Colonic mucosa (tissue), 4 donors: ENCODE measurements around the gene CPXM1. TPM values are rescaled to one million over a fixed set of nuclear protein-coding genes. Genes with fewer than 3 reads are reported as not detected.
"Not testable (repeated sequence)": the region's sequence is repeated elsewhere in the genome, so short reads cannot be mapped to it uniquely, and the experiment has no call there.

Experiments
- DNase-seq: peaks from one replicate; pipeline ENCODE4 v3.0.0-alpha.2; 2020
- H3K27ac ChIP-seq: fragments of 200-600 bp; one replicate; pipeline ENCODE4 v1.8.0; 2021
- H3K27me3 ChIP-seq: fragments of 200-600 bp; one replicate; pipeline ENCODE4 v1.8.0; 2021
- H3K36me3 ChIP-seq: fragments of 200-600 bp; one replicate; pipeline ENCODE4 v1.8.0; 2021
- H3K4me1 ChIP-seq: fragments of 200-600 bp; one replicate; pipeline ENCODE4 v1.8.0; 2021; ENCODE audit warnings: mild to moderate bottlenecking
- H3K4me3 ChIP-seq: fragments of 200-600 bp; one replicate; pipeline ENCODE4 v1.8.0; 2021
- H3K9ac ChIP-seq, 2 donors: one replicate each; pipeline ENCODE4 v1.7.0; 2013; ENCODE audit warnings: control low read depth in 2 of 2, low read depth in 2 of 2, low read length in 2 of 2
- H3K9me3 ChIP-seq: fragments of 200-600 bp; one replicate; pipeline ENCODE4 v1.8.0; 2021
- intact Hi-C: fragments of 100-400 bp; cut with DNase I; formaldehyde crosslinking; loops from one replicate; pipeline ENCODE4 v1.14.1; 2022
- total RNA-seq, 2 donors: library from RNA; stranded (reverse); fragmentation: NEBNext Ultra II Directional in 1 of 2; extraction: Animal tissue kit (Norgen Biotek cat#: 25700) in 1 of 2; gene quantifications; one replicate each; pipeline ENCODE4 v1.2.1, GENCODE V29; 2021
- TF ChIP-seq, protein P1 (sequence below): fragments of 200-600 bp; IDR thresholded peaks from one replicate; pipeline ENCODE4 v1.8.0; 2022; ENCODE audit warnings: antibody characterized with exemption, mild to moderate bottlenecking
- donor health status: healthy.
- donor health status: DM: no; HTN: no; CAD: no.
- donor health status: DM: no; HTN: no; CAD: no.

The CPXM1 gene
- total RNA-seq, 2 donors from 2014 or later: 0.98 to 1.1 TPM

DNA sequence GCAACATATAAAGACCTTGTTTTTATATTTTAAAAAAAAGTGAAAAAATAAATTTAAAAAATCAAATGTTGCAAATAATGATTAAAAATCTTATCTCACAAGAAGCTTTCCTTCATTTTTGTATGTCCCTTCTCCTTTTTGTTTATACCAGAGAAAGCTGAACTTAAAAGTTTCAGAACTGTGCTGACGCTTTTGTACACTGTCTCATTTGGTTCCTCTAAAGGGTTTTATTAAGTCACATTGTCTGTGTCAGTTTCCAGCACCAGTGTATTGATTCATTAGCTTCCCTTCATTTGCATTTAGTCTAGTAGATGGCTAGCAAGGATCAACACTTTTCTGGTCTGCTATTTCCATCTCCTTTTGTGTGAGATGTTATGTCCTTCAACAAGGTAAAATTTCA lies 33.3 kb upstream of the CPXM1 start:
- H3K4me1 ChIP-seq: no peaks in the 10 kb centered on the region
- no peaks in the 10 kb centered on the region for H3K27me3 ChIP-seq
- H3K36me3 ChIP-seq: no peaks in the 10 kb centered on the region
- DNase-seq: no peak
- H3K9ac ChIP-seq: no peak overlapping the region
- no peak overlapping the region for H3K4me3 ChIP-seq
- no peaks in the 10 kb centered on the region for H3K9me3 ChIP-seq
- H3K27ac ChIP-seq: no peak overlapping the region
- TF ChIP-seq, protein P1, sequence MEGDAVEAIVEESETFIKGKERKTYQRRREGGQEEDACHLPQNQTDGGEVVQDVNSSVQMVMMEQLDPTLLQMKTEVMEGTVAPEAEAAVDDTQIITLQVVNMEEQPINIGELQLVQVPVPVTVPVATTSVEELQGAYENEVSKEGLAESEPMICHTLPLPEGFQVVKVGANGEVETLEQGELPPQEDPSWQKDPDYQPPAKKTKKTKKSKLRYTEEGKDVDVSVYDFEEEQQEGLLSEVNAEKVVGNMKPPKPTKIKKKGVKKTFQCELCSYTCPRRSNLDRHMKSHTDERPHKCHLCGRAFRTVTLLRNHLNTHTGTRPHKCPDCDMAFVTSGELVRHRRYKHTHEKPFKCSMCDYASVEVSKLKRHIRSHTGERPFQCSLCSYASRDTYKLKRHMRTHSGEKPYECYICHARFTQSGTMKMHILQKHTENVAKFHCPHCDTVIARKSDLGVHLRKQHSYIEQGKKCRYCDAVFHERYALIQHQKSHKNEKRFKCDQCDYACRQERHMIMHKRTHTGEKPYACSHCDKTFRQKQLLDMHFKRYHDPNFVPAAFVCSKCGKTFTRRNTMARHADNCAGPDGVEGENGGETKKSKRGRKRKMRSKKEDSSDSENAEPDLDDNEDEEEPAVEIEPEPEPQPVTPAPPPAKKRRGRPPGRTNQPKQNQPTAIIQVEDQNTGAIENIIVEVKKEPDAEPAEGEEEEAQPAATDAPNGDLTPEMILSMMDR: no peak
- intact Hi-C loops: no loop called here

DNA sequence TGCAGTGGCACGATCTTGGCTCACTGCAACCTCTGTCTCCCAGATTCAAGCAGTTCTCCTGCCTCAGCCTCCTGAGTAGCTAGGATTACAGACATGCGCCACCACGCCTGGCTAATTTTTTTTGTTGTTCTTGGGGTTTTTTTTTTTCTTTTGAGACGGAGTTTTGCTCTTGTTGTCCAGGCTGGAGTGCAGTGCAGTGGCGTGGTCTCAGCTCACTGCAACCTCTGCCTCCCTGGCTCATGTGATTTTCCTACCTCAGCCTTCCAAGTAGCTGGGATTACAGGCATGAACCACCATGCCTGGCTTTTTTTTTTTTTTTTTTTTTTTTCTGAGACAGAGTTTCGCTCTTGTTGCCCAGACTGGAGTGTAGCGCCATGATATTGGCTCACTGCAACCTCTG lies 30.8 kb upstream of the CPXM1 start:
- H3K36me3 ChIP-seq, intact Hi-C loops, H3K4me3 ChIP-seq, H3K9ac ChIP-seq, DNase-seq, H3K4me1 ChIP-seq, H3K27me3 ChIP-seq, H3K9me3 ChIP-seq, H3K27ac ChIP-seq: not testable (repeated sequence)

DNA sequence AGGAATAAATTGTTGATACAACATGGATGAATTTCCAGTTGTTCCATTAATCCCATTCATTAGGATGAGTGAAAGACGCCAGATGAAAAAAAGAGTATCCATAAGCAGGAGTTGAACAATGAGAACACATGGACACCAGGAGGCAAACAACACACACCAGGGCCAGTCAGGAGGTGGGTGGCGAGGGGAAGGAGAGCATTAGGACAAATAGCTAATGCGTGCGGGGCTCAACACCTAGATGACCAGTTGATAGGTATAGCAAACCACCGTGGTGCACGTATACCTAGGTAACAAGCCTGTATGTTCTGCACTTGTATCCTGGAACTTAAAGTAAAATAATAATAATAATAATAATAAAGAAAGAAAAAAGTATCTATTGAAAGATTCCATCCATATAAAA lies 28.9 kb upstream of the CPXM1 start:
- no peak for DNase-seq
- Histone ChIP-seq H3K9ac (no peak overlapping the region), H3K27me3 (peaks cover 6% of the 10 kb centered on the region), H3K4me3 (no peak overlapping the region), H3K4me1 (no peaks in the 10 kb centered on the region), H3K36me3 (no peaks in the 10 kb centered on the region), H3K9me3 (no peaks in the 10 kb centered on the region), H3K27ac (no peak overlapping the region)
- intact Hi-C loops: no loop called here
- TF ChIP-seq, protein P1: no peak

DNA sequence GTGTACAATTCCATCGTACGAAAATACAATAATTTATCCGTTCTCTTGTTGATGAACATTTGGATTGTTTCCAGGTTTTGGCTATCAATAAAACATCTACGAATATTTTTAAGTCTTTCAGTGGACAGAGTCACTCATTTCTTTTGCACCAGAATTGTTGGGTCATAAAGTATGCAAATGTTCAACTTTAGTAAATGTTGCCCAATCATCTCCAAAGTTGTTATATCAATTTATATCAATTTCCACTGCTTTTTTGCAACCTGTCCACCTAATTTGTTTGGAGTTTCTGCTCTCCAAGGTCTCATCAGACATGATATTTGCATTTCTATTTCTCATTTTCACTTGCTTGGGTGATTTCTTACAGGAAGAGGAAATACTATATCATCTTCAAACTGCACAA lies 26.2 kb upstream of the CPXM1 start:
- Histone ChIP-seq H3K27ac (no peak overlapping the region), H3K9ac (no peak overlapping the region), H3K9me3 (no peaks in the 10 kb centered on the region), H3K4me3 (no peak overlapping the region), H3K36me3 (no peaks in the 10 kb centered on the region), H3K27me3 (peaks cover 12% of the 10 kb centered on the region), H3K4me1 (no peaks in the 10 kb centered on the region)
- intact Hi-C loops: no loop called here
- TF ChIP-seq, protein P1: no peak
- DNase-seq: no peak

DNA sequence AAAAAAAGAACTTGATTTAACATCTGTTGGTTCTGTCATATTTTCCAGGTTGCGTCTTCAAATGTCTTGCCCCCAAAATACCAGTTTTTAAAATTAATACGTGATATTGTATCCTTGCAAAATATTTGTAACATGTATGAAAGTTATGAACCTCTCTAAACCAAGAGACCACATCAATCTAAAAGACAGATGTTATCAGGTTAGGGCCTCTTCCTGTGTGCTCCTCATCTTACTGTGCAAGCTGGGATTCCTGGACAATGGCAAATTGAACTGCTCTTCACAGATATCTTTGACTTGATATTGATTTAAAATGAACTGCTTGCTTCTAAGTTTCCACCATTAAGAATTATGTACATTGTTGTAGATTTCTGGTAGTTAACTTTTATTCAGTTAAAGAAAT lies 25.3 kb upstream of the CPXM1 start:
- no peak overlapping the region for H3K27ac ChIP-seq

DNA sequence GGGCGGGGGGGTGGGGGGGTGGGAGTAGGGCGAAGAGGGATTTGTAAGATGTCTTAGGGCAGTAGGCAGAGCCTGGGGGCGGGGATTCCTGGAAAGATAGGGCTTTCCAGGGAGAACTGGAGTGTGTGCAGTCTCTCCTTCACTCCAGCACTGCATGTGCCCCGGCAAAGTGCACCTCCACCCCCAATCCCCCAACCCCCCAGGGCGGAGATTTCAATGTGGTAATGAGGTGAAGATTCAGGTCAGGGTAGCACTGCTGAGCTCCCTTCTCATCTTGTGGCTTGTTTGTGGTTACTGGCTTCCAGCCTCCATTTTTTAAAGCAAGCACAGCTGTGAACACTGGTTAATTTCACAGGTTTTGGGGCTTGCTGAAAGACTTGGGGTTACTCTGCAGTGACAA lies 21.6 kb upstream of the CPXM1 start:
- peaks cover 33% of the 10 kb centered on the region for H3K27me3 ChIP-seq
- H3K4me3 ChIP-seq: no peak overlapping the region
- no peaks in the 10 kb centered on the region for H3K9me3 ChIP-seq
- no peak overlapping the region for H3K9ac ChIP-seq
- DNase-seq: no peak
- TF ChIP-seq, protein P1: no peak
- no peaks in the 10 kb centered on the region for H3K4me1 ChIP-seq
- H3K27ac ChIP-seq: no peak overlapping the region
- H3K36me3 ChIP-seq: no peaks in the 10 kb centered on the region
- intact Hi-C loops: no loop called here

More for the DNA sequence above, 25.3 kb upstream of the CPXM1 start:
- DNase-seq: no peak
- no peaks in the 10 kb centered on the region for H3K36me3 ChIP-seq
- peaks cover 21% of the 10 kb centered on the region for H3K27me3 ChIP-seq
- H3K4me3 ChIP-seq: no peak overlapping the region
- H3K9me3 ChIP-seq: no peaks in the 10 kb centered on the region
- no peak overlapping the region for H3K9ac ChIP-seq
- TF ChIP-seq, protein P1: no peak
- H3K4me1 ChIP-seq: no peaks in the 10 kb centered on the region
- intact Hi-C loops: no loop called here
